ENCODE measurements around the gene TECTB.

TECTB gene

GRCh38 chr10:112347709-112348671 lies 64.8 kb downstream of the TECTB start:
- DNase-seq (ENCODE audit: low read depth): no peak

- DNase-seq (ENCODE audit: low read depth): no peak
Measured at GRCh38 chr10:112348759-112349158, 65.6 kb downstream of the TECTB start.

- DNase-seq (ENCODE audit: low read depth): no peak
Measured at GRCh38 chr10:112349521-112350085, 66.4 kb downstream of the TECTB start.

- DNase-seq (ENCODE audit: low read depth): no peak
Measured at GRCh38 chr10:112351146-112351545, 67.9 kb downstream of the TECTB start.

GRCh38 chr10:112352044-112352443 lies 68.8 kb downstream of the TECTB start:
- no peak for DNase-seq (ENCODE audit: low read depth)

GRCh38 chr10:112353046-112353445 lies 69.8 kb downstream of the TECTB start:
- no peak for DNase-seq (ENCODE audit: low read depth)

Data from amniotic epithelial cell (primary cell).